ENCODE results near the gene DISC1.
"Not testable (repeated sequence)": the region's sequence is repeated elsewhere in the genome, so short reads cannot be mapped to it uniquely, and the experiment has no call there.

Gene DISC1

DNA sequence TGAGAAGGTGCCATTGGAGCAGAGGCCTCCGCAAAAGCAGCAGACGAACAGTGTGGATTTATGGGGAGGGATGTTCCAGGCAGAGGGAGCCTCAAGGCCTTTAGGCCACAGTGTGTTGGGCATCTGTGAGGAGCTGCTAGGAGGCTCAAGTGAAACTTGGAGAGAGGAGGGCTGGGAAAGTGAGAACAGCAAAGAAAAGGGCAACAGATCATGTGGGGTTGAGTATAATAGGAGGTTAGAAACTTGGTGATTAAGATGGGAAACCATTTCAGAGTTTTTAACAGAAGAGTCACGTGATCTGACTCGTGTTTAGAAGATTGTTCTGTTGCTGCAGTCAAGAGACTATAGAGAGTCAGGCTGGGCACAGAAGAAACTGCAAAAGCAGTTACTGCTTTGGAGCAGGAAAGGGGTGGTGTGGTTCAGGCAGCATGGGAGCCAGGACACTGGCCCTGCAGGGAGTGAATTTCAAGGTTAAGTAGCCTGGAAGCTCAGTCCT, 277.0 kb downstream of the DISC1 start:
- no peak overlapping the region for H3K4me3 ChIP-seq (ENCODE audit: low read depth, low read length)
- no peak for DNase-seq (ENCODE audit: low read depth)
- TF ChIP-seq POLR2A (IDR thresholded peaks at IDR 0.05; ENCODE audit: extremely low read depth, insufficient read length) (no peak), MYC (IDR thresholded peaks at IDR 0.05; ENCODE audit: low read depth, low read length) (no peak)
- TF ChIP-seq, protein P1, sequence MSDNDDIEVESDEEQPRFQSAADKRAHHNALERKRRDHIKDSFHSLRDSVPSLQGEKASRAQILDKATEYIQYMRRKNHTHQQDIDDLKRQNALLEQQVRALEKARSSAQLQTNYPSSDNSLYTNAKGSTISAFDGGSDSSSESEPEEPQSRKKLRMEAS (IDR thresholded peaks at IDR 0.05; ENCODE audit: low read depth, low read length): no peak
- TF ChIP-seq, protein P2, sequence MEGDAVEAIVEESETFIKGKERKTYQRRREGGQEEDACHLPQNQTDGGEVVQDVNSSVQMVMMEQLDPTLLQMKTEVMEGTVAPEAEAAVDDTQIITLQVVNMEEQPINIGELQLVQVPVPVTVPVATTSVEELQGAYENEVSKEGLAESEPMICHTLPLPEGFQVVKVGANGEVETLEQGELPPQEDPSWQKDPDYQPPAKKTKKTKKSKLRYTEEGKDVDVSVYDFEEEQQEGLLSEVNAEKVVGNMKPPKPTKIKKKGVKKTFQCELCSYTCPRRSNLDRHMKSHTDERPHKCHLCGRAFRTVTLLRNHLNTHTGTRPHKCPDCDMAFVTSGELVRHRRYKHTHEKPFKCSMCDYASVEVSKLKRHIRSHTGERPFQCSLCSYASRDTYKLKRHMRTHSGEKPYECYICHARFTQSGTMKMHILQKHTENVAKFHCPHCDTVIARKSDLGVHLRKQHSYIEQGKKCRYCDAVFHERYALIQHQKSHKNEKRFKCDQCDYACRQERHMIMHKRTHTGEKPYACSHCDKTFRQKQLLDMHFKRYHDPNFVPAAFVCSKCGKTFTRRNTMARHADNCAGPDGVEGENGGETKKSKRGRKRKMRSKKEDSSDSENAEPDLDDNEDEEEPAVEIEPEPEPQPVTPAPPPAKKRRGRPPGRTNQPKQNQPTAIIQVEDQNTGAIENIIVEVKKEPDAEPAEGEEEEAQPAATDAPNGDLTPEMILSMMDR (IDR thresholded peaks at IDR 0.05; ENCODE audit: low read depth, low read length): no peak

DNA sequence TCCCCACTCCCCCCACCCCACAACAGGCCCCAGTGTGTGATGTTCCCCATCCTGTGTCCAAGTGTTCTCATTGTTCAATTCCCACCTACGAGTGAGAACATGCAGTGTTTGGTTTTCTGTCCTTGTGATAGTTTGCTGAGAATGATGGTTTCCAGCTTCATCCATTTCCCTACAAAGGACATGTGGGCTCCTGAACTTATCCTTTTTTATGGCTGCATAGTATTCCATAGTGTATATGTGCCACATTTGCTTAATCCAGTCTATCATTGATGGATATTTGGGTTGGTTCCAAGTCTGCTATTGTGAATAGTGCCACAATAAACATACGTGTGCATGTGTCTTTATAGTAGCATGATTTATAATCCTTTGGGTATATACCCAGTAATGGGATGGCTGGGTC, 280.7 kb downstream of the DISC1 start:
- DNase-seq (ENCODE audit: low read depth): not testable (repeated sequence)

DNA sequence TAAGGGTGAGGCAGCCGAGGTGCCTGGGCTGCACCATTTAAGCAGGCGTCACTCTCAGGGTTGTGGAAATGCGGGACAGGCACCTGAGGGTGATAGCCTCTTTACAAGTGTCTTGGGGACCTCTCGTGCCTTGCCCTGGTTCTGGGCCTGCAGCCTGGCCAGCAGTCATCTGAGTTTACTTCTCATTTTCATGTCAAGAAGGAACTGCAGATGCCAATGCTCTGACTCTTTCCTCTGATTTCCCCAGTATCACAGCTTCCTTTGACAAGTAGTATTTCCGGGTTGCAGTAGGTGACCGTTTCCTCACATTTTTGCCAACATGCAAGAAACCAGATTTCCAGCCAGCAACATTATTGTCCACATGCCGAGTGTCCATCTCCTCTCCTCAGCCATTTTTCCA, 286.9 kb downstream of the DISC1 start:
- TF ChIP-seq, protein P2 (IDR thresholded peaks at IDR 0.05; ENCODE audit: low read depth, low read length): no peak
- TF ChIP-seq, protein P1 (IDR thresholded peaks at IDR 0.05; ENCODE audit: low read depth, low read length): no peak
- TF ChIP-seq MYC (IDR thresholded peaks at IDR 0.05; ENCODE audit: low read depth, low read length) (no peak), POLR2A (IDR thresholded peaks at IDR 0.05; ENCODE audit: extremely low read depth, insufficient read length) (no peak)
- no peak for DNase-seq (ENCODE audit: low read depth)
- H3K4me3 ChIP-seq (ENCODE audit: low read depth, low read length): no peak overlapping the region

More for the DNA sequence above, 280.7 kb downstream of the DISC1 start:
- H3K4me3 ChIP-seq (ENCODE audit: low read depth, low read length): not testable (repeated sequence)

DNA sequence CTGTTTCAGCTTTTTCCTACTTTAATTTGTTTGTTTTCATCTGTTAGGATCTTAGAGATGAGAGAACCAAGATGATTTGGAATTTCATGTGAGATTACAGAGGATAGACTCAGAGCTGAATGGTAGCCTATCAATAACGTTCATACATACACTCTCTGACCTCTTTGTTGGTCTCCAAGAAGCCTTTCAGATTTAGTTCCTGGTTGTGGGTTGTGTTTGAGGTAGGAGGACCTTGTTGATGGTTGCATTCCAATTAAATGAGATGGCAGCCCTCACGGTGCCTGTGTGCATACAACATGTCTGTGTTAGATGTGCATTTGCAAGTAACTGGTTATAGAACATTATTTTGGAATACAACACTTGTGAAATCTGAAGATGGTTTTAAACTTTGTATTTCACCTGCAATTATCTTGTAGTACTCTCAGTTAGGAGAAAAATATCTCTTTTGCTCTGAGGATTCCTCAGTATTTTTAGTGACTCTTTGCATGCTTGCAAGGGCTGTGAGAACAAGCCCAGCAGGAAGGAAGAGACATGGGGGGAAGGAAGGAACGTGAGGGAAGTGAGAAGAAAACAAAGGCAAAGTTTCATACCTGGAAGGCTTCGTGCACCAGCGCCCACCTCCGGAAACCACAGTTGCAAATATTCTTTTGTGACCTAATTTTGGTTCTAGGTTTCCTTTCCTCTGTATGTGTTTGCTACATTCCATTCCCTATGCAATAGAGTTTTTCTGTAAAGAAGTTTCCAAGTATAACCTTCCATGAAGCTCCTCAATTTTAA, 291.8 kb downstream of the DISC1 start:
- no peak overlapping the region for H3K4me3 ChIP-seq (ENCODE audit: low read depth, low read length)
- DNase-seq (ENCODE audit: low read depth): no peak
- TF ChIP-seq POLR2A (IDR thresholded peaks at IDR 0.05; ENCODE audit: extremely low read depth, insufficient read length) (no peak), MYC (IDR thresholded peaks at IDR 0.05; ENCODE audit: low read depth, low read length) (no peak)
- TF ChIP-seq, protein P1 (IDR thresholded peaks at IDR 0.05; ENCODE audit: low read depth, low read length): no peak
- TF ChIP-seq, protein P2 (IDR thresholded peaks at IDR 0.05; ENCODE audit: low read depth, low read length): no peak

DNA sequence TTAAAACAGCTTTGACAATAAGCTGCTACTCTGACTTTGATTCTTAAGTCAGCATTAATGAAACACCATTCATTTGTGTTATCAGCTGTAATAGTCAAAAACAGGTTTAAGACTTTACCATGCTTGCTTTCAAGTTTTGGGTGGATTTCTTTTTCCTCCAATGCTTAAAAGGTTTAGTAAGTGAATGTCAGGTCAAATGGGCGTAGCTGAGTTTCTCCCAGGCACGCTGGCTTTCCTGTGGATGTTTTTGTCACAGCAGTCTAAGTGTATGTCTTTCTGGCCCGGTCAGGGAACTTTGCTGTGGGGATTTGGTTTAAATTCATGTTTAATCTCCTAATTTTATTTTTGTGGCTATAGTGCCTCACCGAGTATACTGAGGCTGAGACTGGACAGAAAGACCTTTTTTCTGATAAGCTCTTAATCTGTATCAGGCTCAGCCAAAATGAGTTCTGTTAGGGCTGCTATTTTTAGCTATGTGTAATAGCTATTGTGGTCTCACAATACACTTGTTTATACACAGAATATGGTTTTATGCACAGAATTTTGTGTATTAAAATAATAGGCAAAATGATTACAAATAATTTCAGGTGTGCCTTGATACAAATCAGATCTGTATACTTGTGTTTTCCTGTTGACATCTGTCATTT, 292.8 kb downstream of the DISC1 start:
- no peak overlapping the region for H3K4me3 ChIP-seq (ENCODE audit: low read depth, low read length)
- no peak for DNase-seq (ENCODE audit: low read depth)
- TF ChIP-seq, protein P2 (IDR thresholded peaks at IDR 0.05; ENCODE audit: low read depth, low read length): no peak
- TF ChIP-seq, protein P1 (IDR thresholded peaks at IDR 0.05; ENCODE audit: low read depth, low read length): no peak
- no peak for TF ChIP-seq POLR2A (IDR thresholded peaks at IDR 0.05; ENCODE audit: extremely low read depth, insufficient read length)
- TF ChIP-seq MYC (IDR thresholded peaks at IDR 0.05; ENCODE audit: low read depth, low read length): no peak

DNA sequence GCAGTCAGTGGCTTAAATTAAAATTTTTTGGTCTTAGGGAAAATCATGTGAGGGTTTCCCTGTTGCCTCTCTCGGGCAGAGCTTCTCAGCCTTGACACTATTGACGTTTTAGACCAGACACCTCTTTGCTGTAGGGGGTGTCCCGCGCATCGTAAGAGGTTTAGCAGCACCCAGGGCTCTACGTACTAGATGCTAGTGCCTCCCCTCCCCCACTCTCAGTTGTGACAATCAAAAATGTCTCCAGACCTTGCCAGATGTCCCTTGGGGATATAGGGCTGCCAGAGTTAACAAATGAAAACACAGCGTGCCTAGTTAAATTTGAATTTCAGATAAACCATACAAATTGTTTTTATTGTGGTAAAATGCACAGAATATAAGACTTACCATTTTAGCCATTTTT, 293.3 kb downstream of the DISC1 start:
- peak; percentile 21 for DNase-seq (ENCODE audit: low read depth)
- no peak for TF ChIP-seq MYC (IDR thresholded peaks at IDR 0.05; ENCODE audit: low read depth, low read length)
- TF ChIP-seq, protein P1 (IDR thresholded peaks at IDR 0.05; ENCODE audit: low read depth, low read length): no peak
- TF ChIP-seq, protein P2 (IDR thresholded peaks at IDR 0.05; ENCODE audit: low read depth, low read length): no peak
- no peak for TF ChIP-seq POLR2A (IDR thresholded peaks at IDR 0.05; ENCODE audit: extremely low read depth, insufficient read length)
- H3K4me3 ChIP-seq (ENCODE audit: low read depth, low read length): no peak overlapping the region

All from NB4 (cell line).